ENCODE measurements around the gene B3GALT2.

B3GALT2 gene

DNA sequence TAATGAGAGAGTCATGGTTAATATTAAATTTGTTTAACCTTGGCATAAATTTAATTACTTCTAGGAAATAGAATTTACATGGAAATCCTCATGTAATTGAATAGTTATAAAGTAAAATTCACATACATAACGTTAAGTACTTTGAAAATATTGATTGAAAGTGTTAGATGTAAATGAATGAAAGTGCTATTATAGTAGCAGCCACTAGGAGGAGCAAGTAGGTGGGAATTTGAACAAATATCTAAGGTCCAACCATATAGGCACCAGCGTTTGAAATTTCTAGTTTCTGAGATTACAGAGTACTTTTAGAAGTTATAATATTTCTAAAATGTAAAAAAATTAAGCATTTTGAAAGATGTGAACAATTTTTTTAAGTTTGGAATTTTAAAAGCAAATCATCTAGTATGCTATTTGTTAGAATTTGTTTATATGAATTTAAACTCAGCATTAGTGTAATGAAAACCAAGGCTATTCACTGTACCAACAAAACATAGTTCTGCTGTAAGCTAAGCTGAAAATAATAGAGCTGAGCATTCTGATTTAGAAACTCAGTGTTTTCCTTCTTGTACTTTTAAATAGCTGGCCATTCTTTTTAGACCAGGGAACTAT is 3.3 kb downstream of the B3GALT2 start:
- DNase-seq (ENCODE audit: low spot score) (peak; percentile 42), FAIRE-seq (peak; percentile 85)

DNA sequence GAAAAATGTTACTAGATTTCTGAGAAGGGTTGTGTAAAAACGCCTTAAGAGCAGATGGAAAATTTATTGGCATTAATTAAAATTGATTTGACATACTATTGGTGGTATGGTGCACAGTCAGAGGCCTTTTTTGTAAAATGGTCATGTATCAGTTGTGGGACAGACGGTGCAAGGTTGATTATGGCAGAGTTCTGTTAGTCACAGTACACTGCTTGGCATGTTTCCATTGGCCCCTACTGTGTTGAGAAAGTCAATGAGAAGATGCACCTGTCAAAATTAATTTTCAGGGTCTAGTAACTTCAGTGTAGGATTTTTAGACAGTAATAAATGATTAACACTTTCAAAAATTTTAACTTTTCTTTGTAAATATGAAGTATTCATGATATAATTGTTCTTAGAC is 4.4 kb downstream of the B3GALT2 start:
- no peak for FAIRE-seq
- DNase-seq (ENCODE audit: low spot score), result no peak

- DNase-seq (ENCODE audit: low spot score), result no peak
- FAIRE-seq, result no peak
These were observed 4.9 kb downstream of the B3GALT2 start for GRCh38 chr1:193181536-193181935.

DNA sequence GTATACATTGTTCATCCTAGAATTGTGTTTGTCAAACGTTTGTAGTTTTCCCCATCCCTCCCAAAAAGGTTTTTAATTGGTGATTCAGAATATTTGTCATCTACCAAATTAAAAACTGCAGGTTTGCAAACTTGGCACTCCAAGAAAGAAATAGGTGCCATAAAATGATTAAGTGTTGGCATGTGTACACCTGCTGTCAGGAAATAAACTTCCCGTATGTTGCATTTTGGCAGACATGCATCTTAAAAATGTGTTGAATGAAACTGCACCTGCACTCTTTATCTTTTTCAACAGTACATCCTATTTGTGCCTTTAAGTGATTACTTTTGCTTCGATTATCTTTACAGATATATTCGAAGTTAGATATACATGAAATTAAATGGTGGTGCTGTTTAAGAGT is 7.3 kb downstream of the B3GALT2 start:
- DNase-seq (ENCODE audit: low spot score) (no peak), FAIRE-seq (no peak)

DNA sequence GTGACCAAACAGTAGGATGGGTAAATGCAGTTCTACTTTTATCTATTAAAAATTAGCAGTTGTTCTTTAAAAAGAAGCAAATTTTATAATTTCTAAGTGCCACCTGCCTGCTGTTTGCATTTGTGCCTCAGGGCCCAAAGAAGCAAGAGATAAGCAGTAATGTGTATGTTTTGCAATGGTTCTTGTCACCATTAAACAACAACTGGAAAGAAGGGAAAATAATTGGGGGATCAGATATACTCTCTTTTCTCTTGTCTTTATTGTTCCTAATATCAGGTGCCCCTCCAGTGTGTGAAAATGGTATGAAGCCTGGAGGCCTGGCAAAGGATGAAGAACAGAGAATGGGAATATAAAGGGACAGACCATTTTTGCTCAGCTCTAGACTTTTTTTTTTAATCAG is 9.6 kb downstream of the B3GALT2 start:
- FAIRE-seq, result no peak

DNA sequence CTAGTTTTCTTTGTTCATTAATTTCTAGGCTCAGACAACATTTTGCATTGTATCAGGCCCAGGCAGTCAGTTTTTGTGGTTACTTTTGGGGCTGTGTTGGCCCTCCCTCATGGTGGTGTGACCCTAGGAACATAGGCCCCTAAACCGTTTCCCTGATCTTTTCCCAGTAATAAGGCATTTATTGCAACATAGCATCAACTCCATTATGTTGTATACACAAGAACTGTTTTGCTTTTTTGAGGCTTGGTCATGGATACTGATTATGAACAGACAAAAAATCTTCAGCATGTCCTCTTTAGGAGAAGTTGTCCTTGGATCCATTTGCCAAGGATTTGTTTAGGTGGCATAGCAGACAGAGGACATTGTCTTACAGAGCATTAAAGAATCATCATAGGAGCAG is 10.3 kb downstream of the B3GALT2 start:
- DNase-seq (ENCODE audit: low spot score), result no peak
- FAIRE-seq, result no peak

More for the DNA sequence above, 9.6 kb downstream of the B3GALT2 start:
- no peak for DNase-seq (ENCODE audit: low spot score)

GRCh38 chr1:193157360-193157759 is 29.1 kb downstream of the B3GALT2 start:
- FAIRE-seq (no peak), DNase-seq (ENCODE audit: low spot score) (no peak)

- DNase-seq (ENCODE audit: low spot score) (no peak), FAIRE-seq (no peak)
These were observed 29.6 kb downstream of the B3GALT2 start for GRCh38 chr1:193156822-193157142.

DNA sequence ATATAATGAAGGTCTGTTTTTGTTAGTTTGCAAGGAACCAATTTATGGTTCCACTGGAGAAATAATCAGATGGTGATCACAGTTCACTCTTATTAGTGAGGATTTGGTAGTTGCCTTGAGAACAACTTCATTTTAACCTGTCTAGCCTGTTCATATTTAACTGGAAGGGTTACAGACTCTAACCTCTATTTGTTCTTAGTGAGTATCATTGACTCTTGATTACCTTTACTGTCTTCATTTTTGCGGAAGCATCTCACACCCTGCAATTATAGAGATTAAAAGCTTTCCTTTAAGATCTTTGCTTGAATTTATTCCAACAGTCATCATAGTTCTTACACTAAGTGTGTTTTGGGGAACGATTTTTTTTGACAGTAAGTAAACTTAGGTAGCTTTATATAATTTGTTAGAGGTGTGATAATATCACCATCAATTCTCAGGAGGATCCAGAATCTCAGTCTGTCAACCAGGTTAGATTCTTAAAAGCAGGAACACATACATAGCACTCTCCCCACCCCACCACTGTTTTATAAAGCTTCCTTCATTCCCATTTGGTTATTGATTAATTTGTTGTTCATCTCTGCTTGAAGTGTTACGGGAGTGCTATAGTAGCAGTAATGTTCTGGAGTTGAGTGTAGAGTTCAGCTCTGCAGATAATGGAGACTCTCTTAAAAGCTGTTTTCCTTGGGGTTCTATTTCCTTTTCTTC is 30.1 kb downstream of the B3GALT2 start:
- FAIRE-seq (no peak), DNase-seq (ENCODE audit: low spot score) (no peak)

DNA sequence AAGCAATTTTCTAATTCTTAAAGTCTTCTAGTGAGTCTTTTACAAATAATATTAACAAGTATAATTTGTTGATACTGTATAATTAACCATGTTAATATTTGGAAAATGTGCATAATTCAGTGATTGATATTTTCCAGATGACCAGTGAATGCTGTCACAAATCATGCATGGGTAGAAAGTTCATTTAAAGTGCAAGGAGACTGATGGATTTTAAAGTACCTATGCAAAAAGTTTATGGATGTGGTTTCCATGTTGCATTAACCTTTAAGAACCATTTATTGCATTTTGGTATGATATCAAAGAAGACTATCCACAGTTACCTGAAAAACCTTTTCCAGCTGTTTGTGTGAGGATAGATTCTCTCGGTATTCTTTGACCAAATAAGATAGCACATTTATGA is 41.4 kb downstream of the B3GALT2 start:
- FAIRE-seq (no peak), DNase-seq (ENCODE audit: low spot score) (no peak)

- no peak for FAIRE-seq
These were observed 42.0 kb downstream of the B3GALT2 start for GRCh38 chr1:193144361-193144938.

GRCh38 chr1:193143285-193143684 is 43.1 kb downstream of the B3GALT2 start:
- FAIRE-seq (peak; percentile 71), DNase-seq (ENCODE audit: low spot score) (no peak)

More at GRCh38 chr1:193144361-193144938, 42.0 kb downstream of the B3GALT2 start:
- no peak for DNase-seq (ENCODE audit: low spot score)

DNA sequence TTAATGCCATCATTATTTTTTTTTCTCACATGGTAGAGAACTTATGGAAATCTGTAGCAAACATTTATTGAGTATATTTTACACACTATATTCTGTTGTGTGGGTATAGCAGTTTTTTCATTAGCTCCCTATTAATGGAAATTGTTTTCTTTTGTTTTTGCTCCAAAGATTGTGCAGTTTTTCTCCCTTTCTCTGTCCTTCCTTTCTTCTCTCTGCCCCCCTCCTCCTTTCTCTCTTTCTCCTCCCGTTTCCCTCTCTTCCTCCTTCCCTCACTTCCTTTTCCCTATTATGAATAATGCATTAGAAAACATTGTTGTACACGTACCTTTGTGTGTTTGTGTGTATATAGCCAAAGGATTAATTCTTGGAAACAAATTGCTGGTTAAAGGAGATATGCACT is 44.0 kb downstream of the B3GALT2 start:
- DNase-seq (ENCODE audit: low spot score), result no peak
- no peak for FAIRE-seq

GRCh38 chr1:193141804-193142203 is 44.6 kb downstream of the B3GALT2 start:
- DNase-seq (ENCODE audit: low spot score), result no peak
- no peak for FAIRE-seq

DNA sequence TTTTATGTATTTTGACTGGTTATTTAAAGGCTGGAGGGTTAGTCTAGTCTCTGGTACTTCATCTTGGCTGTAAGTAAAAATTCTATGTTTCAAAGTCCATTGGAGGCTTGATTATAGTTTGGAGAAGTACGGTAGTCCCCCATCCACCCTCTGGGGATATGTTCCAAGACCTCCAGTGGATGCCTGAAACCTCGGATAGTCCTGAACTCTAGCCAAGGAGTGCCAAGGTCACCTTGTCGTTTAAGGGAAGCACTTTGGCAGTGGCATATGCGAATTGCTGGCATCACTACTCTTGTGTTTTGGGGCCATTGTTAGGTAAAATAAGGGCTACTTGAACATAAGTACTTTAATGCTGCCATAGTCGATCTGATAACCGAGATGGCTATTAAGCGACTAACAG is 46.2 kb downstream of the B3GALT2 start:
- no peak for DNase-seq (ENCODE audit: low spot score)
- FAIRE-seq, result no peak

DNA sequence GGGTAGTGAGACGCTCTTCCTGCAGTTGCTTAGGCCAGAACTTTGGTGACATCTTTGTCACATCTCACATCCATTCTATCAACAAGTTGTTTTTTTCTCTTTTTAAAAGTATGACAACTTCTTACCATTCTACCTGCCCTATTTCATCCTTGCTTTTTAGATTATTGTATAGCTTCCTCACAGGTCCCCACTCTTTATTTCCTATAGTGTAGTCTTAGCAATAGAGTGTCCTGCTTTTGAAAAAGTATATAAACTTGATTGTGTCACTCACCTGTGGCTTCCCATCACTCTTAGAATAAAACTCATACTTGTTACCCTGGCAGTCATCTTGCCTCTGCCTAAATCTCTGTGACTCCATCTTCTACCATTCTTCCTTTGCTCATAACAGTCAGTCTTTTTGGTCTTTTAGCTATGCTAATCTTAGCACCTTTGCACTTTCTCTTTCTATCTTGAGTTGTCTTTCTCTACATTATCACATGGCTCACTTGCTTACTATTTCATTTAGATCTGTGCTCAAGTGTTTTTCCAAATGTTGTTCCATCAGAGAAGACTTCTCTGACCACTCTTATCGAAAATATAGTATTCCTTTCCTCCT is 55.0 kb downstream of the B3GALT2 start:
- DNase-seq (ENCODE audit: low spot score) (no peak), FAIRE-seq (no peak)

Measured in RCC 7860 (cell line).